ENCODE measurements around the gene GLP1R. TPM values are rescaled to one million over a fixed set of nuclear protein-coding genes. Genes with fewer than 3 reads are reported as not detected.

Gene GLP1R
- total RNA-seq, 4 donors from 2014 or later = 0.38 to 0.67 TPM; not detected in 2

- Histone ChIP-seq H3K27me3 (no peaks in the 10 kb centered on the region), H3K36me3 (no peaks in the 10 kb centered on the region), H3K4me1 (no peaks in the 10 kb centered on the region), H3K27ac (no peak overlapping the region), H3K9me3 (no peaks in the 10 kb centered on the region), H3K4me3 (no peak overlapping the region)
- no peak for TF ChIP-seq POLR2A (IDR thresholded peaks at IDR 0.05)
- no peak for TF ChIP-seq CTCF (IDR thresholded peaks at IDR 0.05)
- DNase-seq = peak in 1 of 3 donors; percentile 27
Observed at GRCh38 chr6:39079197-39080125, 30.9 kb downstream of the GLP1R start.

GRCh38 chr6:39080246-39080875 lies 31.8 kb downstream of the GLP1R start:
- no peaks in the 10 kb centered on the region for H3K4me1 ChIP-seq
- no peaks in the 10 kb centered on the region for H3K27me3 ChIP-seq
- H3K9me3 ChIP-seq = no peaks in the 10 kb centered on the region
- H3K4me3 ChIP-seq = no peak overlapping the region
- TF ChIP-seq CTCF (IDR thresholded peaks at IDR 0.05) (no peak), POLR2A (IDR thresholded peaks at IDR 0.05) (no peak)
- no peak overlapping the region for H3K27ac ChIP-seq
- H3K36me3 ChIP-seq = no peaks in the 10 kb centered on the region
- peak in 1 of 3 donors; percentile 30 for DNase-seq

GRCh38 chr6:39082310-39082709 lies 33.7 kb downstream of the GLP1R start:
- H3K9me3 ChIP-seq = no peaks in the 10 kb centered on the region
- H3K27me3 ChIP-seq = no peaks in the 10 kb centered on the region
- H3K36me3 ChIP-seq = no peaks in the 10 kb centered on the region
- DNase-seq = peak in 1 of 3 donors; percentile 21
- no peak overlapping the region for H3K27ac ChIP-seq
- H3K4me1 ChIP-seq = no peaks in the 10 kb centered on the region
- TF ChIP-seq CTCF (IDR thresholded peaks at IDR 0.05) (no peak), POLR2A (IDR thresholded peaks at IDR 0.05) (no peak)
- no peak overlapping the region for H3K4me3 ChIP-seq

- no peaks in the 10 kb centered on the region for H3K9me3 ChIP-seq
- no peaks in the 10 kb centered on the region for H3K4me1 ChIP-seq
- H3K27me3 ChIP-seq = no peaks in the 10 kb centered on the region
- no peak overlapping the region for H3K4me3 ChIP-seq
- H3K27ac ChIP-seq = no peak overlapping the region
- H3K36me3 ChIP-seq = no peaks in the 10 kb centered on the region
- TF ChIP-seq POLR2A (IDR thresholded peaks at IDR 0.05) (no peak), CTCF (IDR thresholded peaks at IDR 0.05) (no peak)
- peak in 1 of 3 donors; percentile 27 for DNase-seq
Observed at GRCh38 chr6:39083231-39083634, 34.7 kb downstream of the GLP1R start.

DNA sequence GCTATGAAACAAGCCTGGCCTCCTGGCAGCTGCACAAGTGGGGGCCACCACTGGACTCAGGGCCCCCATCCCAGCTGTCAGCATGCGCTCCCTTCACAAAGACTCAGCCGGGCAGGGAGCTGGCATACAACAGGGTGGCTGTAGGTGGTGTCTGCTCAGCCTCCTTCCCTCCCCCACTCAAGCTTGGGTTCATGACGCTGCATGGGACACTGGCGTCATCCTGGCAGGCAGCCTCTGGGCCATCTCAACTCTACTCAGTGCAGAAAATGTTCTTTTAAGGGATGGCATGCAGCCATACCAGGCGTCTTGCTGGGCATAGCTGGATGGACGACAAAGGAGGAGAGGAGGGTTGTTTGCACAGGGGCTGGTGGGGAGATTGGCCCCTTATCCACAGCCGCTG lies 35.9 kb downstream of the GLP1R start:
- no peaks in the 10 kb centered on the region for H3K36me3 ChIP-seq
- no peak overlapping the region for H3K4me3 ChIP-seq
- no peaks in the 10 kb centered on the region for H3K4me1 ChIP-seq
- H3K27me3 ChIP-seq = no peaks in the 10 kb centered on the region
- no peaks in the 10 kb centered on the region for H3K9me3 ChIP-seq
- peak in 1 of 3 donors; percentile 31 for DNase-seq
- H3K27ac ChIP-seq = no peak overlapping the region
- TF ChIP-seq CTCF (IDR thresholded peaks at IDR 0.05) = no peak

All from Peyer's patch (tissue), 4 donors.